NCI-H460 (cell line): Measurements from ENCODE around the gene TMEM131. TPM values are rescaled to one million over a fixed set of nuclear protein-coding genes. Genes with fewer than 3 reads are reported as not detected.
"Not testable (repeated sequence)": the region's sequence is repeated elsewhere in the genome, so short reads cannot be mapped to it uniquely, and the experiment has no call there.

Experiments
- DNase-seq: peaks from one replicate; pipeline ENCODE4 v3.0.0-alpha.2; 2016; ENCODE audit warnings: low read depth; ENCODE audit errors: extremely low read depth
- polyA plus RNA-seq: library from polyadenylated mRNA; depleted of rRNA; stranded (reverse); fragments of >200 nt; gene quantifications from 2 replicates; pipeline ENCODE4 v1.2.3, GENCODE V29; 2014; cell fraction: nucleus; rRNA removed
- total RNA-seq: library from RNA; depleted of rRNA; stranded (reverse); fragments of >200 nt; shearing (Covaris generic); gene quantifications from 2 replicates; pipeline ENCODE4 v1.2.3, GENCODE V29; 2014; rRNA removed

The TMEM131 gene
- 23.9 and 27.3 TPM in 2 replicates for total RNA-seq
- polyA plus RNA-seq, result 10.0 and 18.0 TPM in 2 replicates

GRCh38 chr2:97995734-97996624, at the start of gene TMEM131:
Gene TMEM131, minus strand, starts transcription at chr2:97995948. Its CDS starts 286 bp downstream, at chr2:97995662.
- peak; percentile 90 for DNase-seq

GRCh38 chr2:98044730-98045129, 49.0 kb upstream of the TMEM131 start:
- not testable (repeated sequence) for DNase-seq

- no peak for DNase-seq
Observed at GRCh38 chr2:98043101-98043500, 47.4 kb upstream of the TMEM131 start.

GRCh38 chr2:98040331-98040939, 44.7 kb upstream of the TMEM131 start:
- DNase-seq, result no peak

- no peak for DNase-seq
Observed at GRCh38 chr2:98039085-98039756, 43.5 kb upstream of the TMEM131 start.

- no peak for DNase-seq
Observed at GRCh38 chr2:98037666-98038336, 42.1 kb upstream of the TMEM131 start.

- no peak for DNase-seq
Observed at GRCh38 chr2:98037206-98037605, 41.5 kb upstream of the TMEM131 start.

GRCh38 chr2:98036349-98037000, 40.7 kb upstream of the TMEM131 start:
- no peak for DNase-seq

- no peak for DNase-seq
Observed at GRCh38 chr2:98034745-98035144, 39.0 kb upstream of the TMEM131 start.

- DNase-seq, result no peak
Observed at GRCh38 chr2:98032086-98032485, 36.3 kb upstream of the TMEM131 start.

GRCh38 chr2:98029718-98030222, 34.0 kb upstream of the TMEM131 start:
- DNase-seq, result no peak

GRCh38 chr2:98028931-98029717, 33.4 kb upstream of the TMEM131 start:
- DNase-seq, result no peak

- DNase-seq, result no peak
Observed at GRCh38 chr2:98028101-98028561, 32.4 kb upstream of the TMEM131 start.

GRCh38 chr2:98027538-98027937, 31.8 kb upstream of the TMEM131 start:
- DNase-seq, result no peak

- DNase-seq, result no peak
Observed at GRCh38 chr2:98026927-98027522, 31.3 kb upstream of the TMEM131 start.

GRCh38 chr2:98026292-98026691, 30.5 kb upstream of the TMEM131 start:
- DNase-seq, result no peak

GRCh38 chr2:98025481-98026037, 29.8 kb upstream of the TMEM131 start:
- no peak for DNase-seq

- DNase-seq, result not testable (repeated sequence)
Observed at GRCh38 chr2:98022067-98022466, 26.3 kb upstream of the TMEM131 start.
